HL-60/S4 treated with retinoic acid at 250 ng/mL for 4 days and 3 days (cell line): ENCODE data around the gene RBBP9.
"Not testable (repeated sequence)": the region's sequence is repeated elsewhere in the genome, so short reads cannot be mapped to it uniquely, and the experiment has no call there.

ENCODE experiments used
- in situ Hi-C: fragments of 300-500 bp; cut with MboI; formaldehyde crosslinking; loops from 2 replicates; pipeline ENCODE4 v1.7.0; 2022; ENCODE audit warnings: low sequenced_read_pairs

Gene RBBP9

DNA sequence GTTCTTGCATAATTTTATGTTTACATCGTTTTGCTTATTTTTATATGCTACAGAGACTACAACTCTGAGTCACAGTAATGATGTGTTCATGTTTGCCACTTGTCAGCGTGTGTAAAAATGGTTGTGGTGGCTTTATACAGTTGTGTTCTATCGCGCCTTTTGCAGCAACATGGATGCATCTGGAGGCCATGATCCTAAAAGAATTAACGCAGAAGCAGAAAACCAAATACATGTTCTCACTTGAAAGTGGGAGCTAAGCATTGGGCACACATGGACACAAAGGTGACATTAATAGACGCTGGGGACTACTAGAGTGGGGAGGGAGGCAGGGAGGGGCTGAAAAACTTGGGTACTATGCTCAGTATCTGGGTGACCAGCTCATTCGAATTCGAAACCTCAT lies 9.7 kb upstream of the RBBP9 start:
- in situ Hi-C loops = no loop called here

DNA sequence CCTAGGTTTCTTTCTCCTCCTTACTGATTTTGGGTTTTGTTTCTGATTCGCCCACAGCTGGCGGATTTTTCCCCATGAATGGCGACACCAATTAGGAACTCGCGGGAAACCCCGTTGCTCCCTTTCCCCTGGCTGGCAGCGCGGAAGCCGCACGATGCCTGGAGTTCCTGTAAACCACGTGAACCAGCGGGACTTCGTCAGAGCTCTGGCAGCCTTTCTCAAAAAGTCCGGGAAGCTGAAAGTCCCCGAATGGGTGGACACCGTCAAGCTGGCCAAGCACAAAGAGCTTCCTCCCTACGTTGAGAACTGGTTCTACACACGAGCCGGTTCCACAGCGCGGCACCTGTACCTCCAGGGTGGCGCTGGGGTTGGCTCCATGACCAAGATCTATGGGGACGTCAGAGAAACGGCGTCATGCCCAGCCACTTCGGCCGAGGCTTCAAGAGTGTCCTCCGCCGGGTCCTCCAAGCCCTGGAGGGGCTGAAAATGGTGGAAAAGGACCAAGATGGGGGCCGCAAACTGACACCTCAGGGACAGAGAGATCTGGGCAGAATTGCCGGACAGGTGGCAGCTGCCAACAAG lies 7.5 kb upstream of the RBBP9 start:
- in situ Hi-C loops = no loop called here

DNA sequence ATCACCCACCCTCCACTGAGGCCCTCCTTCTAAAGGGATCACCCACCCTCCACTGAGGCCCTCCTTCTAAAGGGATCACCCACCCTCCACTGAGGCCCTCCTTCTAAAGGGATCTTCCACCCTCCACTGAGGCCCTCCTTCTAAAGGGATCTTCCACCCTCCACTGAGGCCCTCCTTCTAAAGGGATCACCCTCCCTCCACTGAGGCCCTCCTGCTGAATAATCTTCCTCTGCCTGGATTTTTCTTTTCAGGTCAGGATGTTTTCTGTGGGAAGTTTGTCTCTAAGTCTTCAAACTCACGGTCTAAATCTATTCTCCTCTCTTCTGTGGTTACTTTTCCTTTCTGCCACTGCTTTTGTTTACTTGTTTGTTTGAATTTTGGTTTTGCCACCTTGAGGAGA lies 4.6 kb upstream of the RBBP9 start:
- in situ Hi-C loops = not testable (repeated sequence)

- in situ Hi-C loops = no loop called here
These were observed 578 bp upstream of the RBBP9 start for GRCh38 chr20:18497603-18498002.

- in situ Hi-C loops = no loop called here
These were observed 983 bp downstream of the RBBP9 start for GRCh38 chr20:18496042-18496441.

GRCh38 chr20:18488301-18488700 lies 8.7 kb downstream of the RBBP9 start:
- in situ Hi-C loops = no loop called here

DNA sequence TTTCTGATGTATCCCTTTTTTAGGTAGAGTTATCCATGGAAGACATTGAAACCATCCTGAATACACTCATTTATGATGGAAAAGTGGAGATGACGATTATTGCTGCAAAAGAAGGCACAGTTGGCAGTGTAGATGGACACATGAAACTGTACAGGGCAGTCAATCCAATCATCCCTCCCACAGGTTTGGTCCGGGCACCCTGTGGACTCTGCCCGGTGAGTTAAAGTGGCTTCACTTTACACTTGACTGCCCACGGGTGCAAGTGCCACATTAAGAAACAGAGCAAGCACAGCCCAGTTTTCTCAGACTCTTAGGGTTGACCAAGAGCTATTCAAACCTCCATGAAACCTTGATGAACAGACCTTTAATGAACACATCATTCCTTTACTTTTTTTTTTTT lies 15.4 kb downstream of the RBBP9 start:
- in situ Hi-C loops = no loop called here

- in situ Hi-C loops = no loop called here
These were observed 19.2 kb downstream of the RBBP9 start for GRCh38 chr20:18477821-18478220.

- in situ Hi-C loops = no loop called here
These were observed 19.8 kb downstream of the RBBP9 start for GRCh38 chr20:18477218-18477617.

DNA sequence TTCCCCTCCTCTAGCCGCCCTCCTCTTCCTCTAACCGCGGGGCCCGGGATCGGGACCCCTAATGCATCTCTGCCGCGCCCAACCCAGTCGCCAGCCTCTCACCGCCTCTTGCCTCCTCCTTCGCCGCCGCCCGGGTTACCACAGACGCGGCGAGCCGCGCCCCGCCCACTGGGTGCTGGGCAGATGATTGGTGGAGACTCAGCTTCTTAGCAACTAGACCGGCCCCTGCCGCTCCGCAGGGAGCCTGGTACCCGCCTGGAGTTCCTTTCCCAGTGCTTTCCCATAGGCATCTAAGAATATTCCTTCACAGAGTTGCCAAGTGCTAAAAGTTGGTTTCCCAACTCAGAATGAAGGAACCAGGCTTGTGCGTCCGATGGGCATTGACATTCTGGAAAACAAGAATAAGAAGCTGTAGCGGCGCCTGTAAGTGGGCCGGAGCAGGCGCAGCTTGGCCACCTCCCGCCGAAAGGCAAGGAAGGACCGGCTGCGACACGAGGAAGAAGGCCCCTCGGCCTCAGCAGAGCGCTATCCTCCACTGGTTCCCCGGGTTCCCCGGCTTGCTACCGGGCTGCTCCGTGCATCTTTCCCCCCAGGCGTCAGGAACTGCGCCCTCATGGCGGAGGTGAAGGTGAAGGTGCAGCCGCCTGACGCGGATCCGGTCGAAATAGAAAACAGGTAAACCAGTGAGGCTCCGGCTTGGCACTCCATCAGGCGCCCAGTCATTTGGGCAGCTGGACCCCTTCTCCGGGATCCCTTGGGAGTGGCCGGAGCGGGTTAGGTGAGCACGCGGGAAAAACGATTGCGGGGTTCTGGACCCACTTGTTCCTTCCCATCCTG lies 29.9 kb downstream of the RBBP9 start, which contains the start of the genes DZANK1 and POLR3F:
Gene DZANK1 (minus strand): TSS at position 137 of the 837 bp plus-strand sequence. CDS start 1,672 bp downstream, outside the sequence.
Gene POLR3F (plus strand): TSS at position 497 of the 837 bp plus-strand sequence. CDS start 117 bp downstream, at position 614.
- in situ Hi-C loops = no loop called here

DNA sequence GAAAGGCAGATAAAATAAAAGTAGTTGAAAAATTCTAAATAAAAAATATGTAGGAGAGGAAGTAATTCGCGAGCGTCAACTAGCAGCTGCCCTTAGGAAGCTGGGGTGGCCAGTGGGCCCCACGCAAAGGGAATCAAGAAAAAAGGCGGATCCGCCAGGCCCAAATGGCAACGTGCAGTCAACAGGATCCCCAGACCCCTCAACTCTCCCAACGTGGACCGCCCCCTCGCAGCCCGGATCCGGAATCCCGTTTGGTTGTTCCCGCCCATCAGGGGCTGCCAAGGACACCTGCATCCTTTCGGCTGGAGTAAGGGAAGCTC lies 30.5 kb downstream of the RBBP9 start:
- in situ Hi-C loops = no loop called here

DNA sequence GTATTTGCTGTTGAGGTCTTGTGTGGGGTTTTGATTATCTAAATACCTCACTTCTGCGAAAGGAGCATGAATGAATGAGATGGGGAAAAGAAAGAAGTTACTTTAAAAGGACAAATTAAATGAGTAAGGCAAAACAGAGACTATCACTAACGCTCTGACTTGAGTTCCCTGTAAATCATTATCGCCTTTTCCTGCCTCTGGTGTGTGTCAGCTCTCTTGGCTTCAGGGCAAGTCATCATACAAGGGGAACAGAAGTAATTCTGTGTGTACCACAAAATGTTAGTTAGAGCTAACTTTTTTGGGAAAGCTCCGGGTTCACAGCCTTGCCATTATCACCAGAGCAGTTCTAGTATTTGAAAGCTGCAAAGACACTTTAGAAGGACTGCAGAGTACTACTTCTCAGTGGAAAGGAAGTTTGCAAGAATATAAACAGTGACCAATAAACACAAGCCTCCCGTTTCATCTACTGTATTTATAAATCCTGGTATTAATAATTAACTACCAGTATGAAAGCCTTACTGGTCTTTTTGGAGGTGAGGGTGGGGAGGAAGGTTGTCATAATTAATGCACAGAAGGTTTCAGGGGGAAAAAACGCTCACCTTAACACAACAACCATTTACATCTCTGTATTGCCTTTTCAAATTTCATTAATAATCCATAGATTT lies 31.4 kb downstream of the RBBP9 start:
- in situ Hi-C loops = no loop called here

- in situ Hi-C loops = no loop called here
These were observed 40.4 kb downstream of the RBBP9 start for GRCh38 chr20:18456600-18456999.

- in situ Hi-C loops = no loop called here
These were observed 53.1 kb downstream of the RBBP9 start for GRCh38 chr20:18443886-18444285.

DNA sequence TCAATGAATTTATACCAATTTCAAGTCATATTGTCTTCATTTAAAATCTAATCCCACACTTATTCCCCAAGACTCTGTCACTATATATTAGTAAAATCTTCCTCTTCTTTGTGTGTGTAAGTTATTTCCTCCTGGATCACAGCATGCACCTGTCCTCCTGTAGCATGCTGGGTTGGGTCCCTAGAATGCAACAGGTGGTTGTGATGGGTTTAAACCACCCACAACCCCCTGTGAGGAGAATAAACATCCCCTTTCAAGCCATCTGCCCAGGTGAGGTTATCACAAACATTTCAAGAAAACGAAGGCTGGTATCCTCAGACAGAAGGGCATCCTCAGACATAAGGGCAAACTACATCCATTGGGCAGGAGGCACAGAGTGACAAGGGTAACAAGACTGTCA lies 56.6 kb downstream of the RBBP9 start:
- in situ Hi-C loops = no loop called here

DNA sequence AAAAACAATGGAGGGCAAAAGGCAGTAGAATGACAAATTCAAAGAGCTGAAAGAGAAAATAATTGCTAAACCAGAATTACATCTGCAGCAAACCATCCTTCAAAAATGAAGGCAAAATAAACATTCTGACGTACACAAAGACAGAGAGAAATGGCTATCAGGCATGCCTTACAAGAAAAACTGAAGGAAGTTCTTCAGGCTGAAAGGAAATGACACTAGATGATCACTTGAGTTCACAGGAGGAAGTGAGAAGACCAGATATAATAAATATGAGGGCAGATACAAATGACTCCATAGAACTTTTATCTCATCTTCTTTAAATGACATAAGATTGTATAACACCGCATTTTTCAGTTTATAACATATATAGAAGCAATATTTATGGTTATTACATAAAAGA lies 60.2 kb downstream of the RBBP9 start:
- in situ Hi-C loops = no loop called here
